Stimulated activated CD4-positive, alpha-beta T cell treated with anti-CD3 and anti-CD28 coated beads, Interleukin-2, amount 100 ng/mL, for 24 hours (primary cell): Measurements from ENCODE around the gene PRDX3.
"Not testable (repeated sequence)": the region's sequence is repeated elsewhere in the genome, so short reads cannot be mapped to it uniquely, and the experiment has no call there.

Experiments
- DNase-seq, 2 donors: peaks; one replicate each; pipeline ENCODE4 v3.0.0-alpha.2; 2020

The PRDX3 gene

GRCh38 chr10:119205894-119206602 lies 27.4 kb upstream of the PRDX3 start:
- DNase-seq = peak; percentile 59 to 64

- no peak for DNase-seq
These were observed 24.4 kb upstream of the PRDX3 start for GRCh38 chr10:119203006-119203405.

GRCh38 chr10:119201233-119201632 lies 22.6 kb upstream of the PRDX3 start:
- DNase-seq = no peak

- peak in 1 of 2 donors; percentile 27 for DNase-seq
These were observed 20.8 kb upstream of the PRDX3 start for GRCh38 chr10:119199231-119199992.

- peak in 1 of 2 donors; percentile 49 for DNase-seq
These were observed 19.8 kb upstream of the PRDX3 start for GRCh38 chr10:119198438-119198837.

DNA sequence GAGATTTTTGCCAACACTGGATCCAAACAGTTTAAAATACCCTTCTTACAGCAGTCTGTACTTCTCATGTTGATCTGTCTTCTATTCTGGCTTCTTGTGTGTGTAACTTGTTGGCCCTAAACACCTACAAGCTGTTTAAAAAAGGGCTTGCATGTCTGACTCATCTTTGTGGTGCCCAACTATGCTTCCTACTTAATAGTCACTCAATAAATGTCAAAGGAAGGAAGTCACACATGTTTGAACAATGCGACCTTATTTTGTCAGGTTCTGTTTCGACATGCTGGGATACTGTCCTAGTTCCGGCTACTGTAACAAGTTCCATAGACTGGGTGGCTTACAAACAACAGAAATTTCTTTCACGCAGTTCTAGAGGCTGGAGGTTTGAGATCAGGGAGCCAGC lies 19.3 kb upstream of the PRDX3 start:
- DNase-seq = no peak

GRCh38 chr10:119191881-119192280 lies 13.3 kb upstream of the PRDX3 start:
- no peak for DNase-seq

GRCh38 chr10:119190954-119191785 lies 12.6 kb upstream of the PRDX3 start:
- no peak for DNase-seq

- no peak for DNase-seq
These were observed 11.7 kb upstream of the PRDX3 start for GRCh38 chr10:119190353-119190752.

- no peak for DNase-seq
These were observed 11.2 kb upstream of the PRDX3 start for GRCh38 chr10:119189811-119190282.

DNA sequence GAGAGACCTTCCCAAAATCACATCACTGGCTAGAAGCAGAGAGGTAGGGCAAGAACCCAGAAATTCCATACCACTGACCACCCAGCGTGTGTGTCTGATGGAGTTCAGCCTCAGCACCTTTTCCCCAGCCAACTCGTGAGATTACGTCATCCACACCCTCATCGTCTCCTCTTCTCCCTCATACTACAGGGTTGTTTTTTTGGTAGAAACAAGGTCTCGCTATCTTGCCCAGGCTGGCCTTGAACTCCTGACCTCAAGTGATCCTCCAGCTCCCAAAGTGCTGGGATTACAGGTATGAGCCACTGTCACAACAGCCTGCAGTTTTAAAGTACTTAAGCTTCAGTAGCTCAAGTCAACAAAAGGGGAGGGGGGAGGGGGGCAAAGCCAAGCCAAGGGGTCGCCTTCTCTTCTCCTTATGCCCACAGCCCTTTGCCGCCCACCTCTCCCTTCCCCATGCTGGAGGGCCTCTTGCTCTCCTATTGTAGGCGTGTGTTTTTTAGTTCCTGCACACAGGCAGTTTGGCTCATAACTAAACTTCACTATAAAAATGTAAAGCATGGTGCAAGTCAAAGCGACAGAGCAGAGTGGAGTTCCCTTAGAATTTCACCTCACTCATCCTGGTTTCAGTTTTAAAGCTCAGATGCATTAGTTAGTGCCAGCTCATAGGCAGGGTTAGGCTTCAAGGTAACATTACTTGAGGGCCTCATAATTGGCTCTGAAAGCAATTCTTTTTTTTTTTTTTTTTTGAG lies 5.2 kb upstream of the PRDX3 start:
- no peak for DNase-seq

DNA sequence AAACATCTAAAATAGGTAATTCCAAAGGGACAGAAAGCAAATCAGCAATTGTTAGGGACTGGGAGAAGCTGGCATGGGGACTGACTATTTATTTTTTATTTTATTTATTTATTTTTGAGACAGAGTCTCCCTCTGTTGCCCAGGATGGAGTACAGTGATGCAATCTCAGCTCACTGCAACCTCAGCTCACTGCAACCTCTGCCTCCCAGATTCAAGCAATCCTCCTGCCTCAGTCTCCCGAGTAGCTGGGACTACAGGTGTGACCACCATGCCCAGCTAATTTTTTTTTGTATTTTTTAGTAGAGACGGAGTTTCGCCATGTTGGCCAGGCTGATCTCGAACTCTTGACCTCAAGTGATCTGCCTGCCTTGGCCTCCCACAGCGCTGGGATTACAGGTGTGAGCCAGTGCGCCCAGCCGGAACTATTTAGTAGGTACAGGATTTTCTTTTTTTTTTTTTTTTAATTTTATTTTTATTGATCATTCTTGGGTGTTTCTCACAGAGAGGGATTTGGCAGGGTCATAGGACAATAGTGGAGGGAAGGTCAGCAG lies 2.3 kb upstream of the PRDX3 start:
- not testable (repeated sequence) for DNase-seq

- peak; percentile 41 to 47 for DNase-seq
These were observed 772 bp downstream of the PRDX3 start for GRCh38 chr10:119177708-119178371.

DNA sequence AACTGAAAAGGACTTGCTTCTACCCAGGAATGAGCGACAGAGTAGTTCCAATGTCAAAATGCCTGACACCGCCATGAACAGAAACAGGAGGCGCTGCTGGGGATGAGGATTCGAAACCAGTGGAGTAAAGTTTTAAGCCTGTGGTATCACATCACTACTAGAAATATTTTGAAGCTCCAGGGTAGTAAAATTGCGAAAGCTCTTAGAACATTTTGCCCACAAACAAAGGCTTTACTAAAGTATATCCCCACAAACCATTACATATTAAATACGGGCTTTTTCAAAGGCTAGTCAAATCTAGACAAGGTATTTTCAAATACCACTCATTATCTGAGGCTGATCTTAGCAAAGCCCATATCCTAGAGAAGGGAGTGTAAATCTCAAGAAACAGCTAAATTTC lies 2.4 kb downstream of the PRDX3 start:
- DNase-seq = no peak

DNA sequence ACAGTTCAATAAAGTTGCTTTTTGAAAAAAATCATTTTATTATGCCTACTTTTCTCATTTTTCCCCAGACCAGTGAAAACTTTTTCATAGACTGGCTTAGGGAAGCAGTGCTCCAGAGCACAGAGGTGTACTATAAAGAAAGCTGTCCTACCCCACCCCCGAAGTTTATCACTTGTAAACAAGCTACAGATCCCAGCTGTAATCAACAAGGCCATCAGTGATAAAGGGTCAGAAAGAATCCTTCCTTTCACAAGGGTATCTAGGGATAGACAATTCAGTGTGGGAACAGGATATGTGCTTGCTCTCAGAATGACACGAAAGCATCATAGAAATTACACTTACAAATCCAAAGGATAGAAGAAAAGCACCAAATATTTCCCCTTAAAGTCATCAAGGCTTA lies 4.5 kb downstream of the PRDX3 start:
- DNase-seq = no peak

GRCh38 chr10:119167041-119167440 lies 11.6 kb downstream of the PRDX3 start:
- no peak for DNase-seq

DNA sequence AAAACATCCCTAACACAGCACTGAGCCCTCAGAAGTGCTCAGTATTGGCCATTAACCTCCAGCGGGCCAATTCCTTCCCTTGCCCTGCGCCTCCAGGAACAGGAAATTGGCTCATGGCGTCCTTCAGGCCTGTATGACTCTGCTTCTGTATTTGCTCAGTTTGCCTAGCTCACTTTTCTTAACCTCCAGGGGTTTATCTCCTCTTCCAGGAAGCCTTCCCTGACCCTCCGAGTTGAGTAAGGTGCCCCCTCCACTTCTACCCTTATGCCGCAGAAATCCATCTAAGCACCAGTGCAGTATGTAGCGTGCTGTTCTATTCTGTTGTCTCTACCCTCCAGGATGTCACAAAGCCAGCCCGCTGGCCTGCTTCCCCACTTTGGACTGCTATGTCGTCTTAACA lies 12.0 kb downstream of the PRDX3 start:
- DNase-seq = no peak

DNA sequence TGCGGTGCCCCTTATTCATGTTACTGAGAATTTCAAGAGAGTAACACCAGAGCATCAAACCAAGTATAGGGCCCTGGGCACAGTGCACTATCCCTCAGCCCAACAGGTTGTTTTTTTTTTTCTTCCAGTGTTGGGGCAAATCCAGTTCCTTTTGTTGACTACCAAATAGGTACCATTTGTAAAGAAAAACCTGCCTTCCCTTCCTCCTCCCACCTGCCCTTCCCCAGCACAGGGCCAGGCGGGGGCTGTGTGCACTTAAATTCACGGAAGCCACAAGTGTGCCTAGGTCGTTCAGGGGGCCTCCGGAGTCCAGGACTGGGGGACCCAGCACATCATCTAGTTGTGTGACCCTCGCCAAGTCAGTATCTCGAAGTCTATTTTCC lies 12.5 kb downstream of the PRDX3 start:
- DNase-seq = no peak

DNA sequence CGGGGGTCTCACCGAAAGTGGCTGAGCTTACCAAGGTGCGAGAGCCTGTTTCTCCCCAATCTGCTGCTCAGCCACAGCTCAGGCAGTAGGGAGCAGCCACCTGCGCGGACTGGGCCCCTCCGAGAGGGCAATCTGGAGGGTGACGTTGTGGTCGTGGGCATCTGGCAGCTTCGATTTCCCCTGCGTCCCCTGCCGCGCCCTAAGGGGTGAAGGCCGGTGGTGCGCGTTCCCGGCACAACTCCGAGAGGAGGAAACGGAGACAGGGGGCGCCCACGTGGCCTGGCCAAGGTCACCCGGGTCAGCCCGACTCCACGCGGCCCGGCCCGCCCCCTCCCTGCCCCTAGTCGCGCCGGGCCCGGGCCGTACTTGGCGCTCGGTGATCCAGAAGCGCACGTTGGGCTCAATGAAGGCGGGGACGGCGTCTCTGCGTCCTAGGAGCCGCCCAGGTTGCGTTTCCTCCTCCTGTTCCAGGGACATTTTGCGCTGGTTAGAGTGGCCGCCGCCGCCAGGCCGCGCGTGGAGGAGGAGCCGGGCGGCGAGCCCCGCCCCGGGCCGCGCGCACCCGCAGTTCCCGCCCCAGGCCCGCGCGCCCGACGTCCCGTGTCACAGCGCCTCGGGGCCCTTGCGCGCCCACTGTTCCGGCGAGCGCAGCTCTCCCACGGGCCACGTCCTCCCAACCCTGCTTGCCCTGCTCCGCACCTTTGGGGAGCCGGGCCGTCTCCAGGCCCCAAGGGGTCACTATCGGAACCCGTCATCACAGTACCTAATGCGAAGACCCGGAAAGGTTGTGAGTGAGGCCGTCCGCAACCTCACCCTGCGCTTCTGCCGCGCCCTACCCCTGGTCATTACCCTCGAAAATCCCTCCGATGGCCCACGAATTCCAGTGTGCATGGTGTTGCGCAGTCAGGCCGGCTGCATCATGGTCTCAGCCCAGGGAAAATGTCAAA lies 13.2 kb downstream of the PRDX3 start, which contains the start of gene SFXN4:
Gene SFXN4 (minus strand): TSS at position 544 of the 947 bp plus-strand sequence. CDS start 67 bp downstream, at position 477.
- DNase-seq = peak; percentile 81 to 84

DNA sequence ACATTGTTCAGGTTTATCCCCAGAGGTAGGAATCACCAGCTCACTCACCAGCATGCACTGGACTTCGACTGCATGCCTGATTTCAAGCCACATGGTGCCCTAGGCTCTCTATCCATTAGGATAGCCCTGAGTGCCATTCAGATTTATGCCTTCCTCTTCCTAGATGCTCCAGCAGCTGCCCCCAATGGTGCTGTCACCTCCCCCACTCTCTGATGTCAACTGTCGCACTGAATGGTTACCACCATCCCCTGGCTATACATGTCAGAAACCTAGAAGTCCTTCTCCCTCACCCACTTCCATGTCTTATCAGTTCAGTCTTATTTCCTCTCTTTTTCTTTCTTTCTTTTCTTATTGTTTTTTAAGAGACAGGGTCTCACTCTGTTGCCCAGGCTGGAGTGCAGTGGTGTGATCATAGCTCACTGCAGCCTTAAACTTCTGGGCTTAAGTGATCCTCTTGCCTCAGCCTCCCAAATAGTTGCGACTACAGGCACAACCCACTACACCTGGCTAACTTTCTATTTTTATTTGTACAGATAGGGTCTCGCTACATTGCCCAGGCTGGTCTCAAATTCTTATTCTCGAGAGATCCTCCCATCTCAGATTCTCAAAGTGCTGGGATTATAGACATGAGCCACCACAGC lies 16.0 kb downstream of the PRDX3 start:
- no peak for DNase-seq
